GM19438 (cell line): ENCODE measurements around the gene SPTLC1.

Experiments
- ATAC-seq: cut with Tn5 transposase; IDR thresholded peaks from one replicate; pipeline ENCODE4 v1.9.1; 2021; ENCODE audit warnings: low read depth; ENCODE audit not compliant: unreplicated experiment

The SPTLC1 gene

GRCh38 chr9:92100237-92100911, 14.8 kb downstream of the SPTLC1 start:
- ATAC-seq: no peak

GRCh38 chr9:92098638-92099037, 16.6 kb downstream of the SPTLC1 start:
- ATAC-seq: peak; percentile 84

- ATAC-seq: no peak
Measured at GRCh38 chr9:92097997-92098482, 17.2 kb downstream of the SPTLC1 start.

GRCh38 chr9:92095236-92095635, 20.0 kb downstream of the SPTLC1 start:
- no peak for ATAC-seq

- no peak for ATAC-seq
Measured at GRCh38 chr9:92094655-92095054, 20.6 kb downstream of the SPTLC1 start.

- no peak for ATAC-seq
Measured at GRCh38 chr9:92077888-92078287, 37.3 kb downstream of the SPTLC1 start.

GRCh38 chr9:92071634-92072033, 43.6 kb downstream of the SPTLC1 start:
- no peak for ATAC-seq

- no peak for ATAC-seq
Measured at GRCh38 chr9:92066168-92066567, 49.0 kb downstream of the SPTLC1 start.

GRCh38 chr9:92064711-92065110, 50.5 kb downstream of the SPTLC1 start:
- ATAC-seq: no peak

GRCh38 chr9:92061184-92061583, 54.0 kb downstream of the SPTLC1 start:
- no peak for ATAC-seq

GRCh38 chr9:92059661-92060060, 55.6 kb downstream of the SPTLC1 start:
- ATAC-seq: no peak

- ATAC-seq: no peak
Measured at GRCh38 chr9:92058723-92059444, 56.3 kb downstream of the SPTLC1 start.

- ATAC-seq: no peak
Measured at GRCh38 chr9:92058026-92058425, 57.2 kb downstream of the SPTLC1 start.

GRCh38 chr9:92057226-92057625, 58.0 kb downstream of the SPTLC1 start:
- ATAC-seq: no peak

GRCh38 chr9:92055624-92056023, 59.6 kb downstream of the SPTLC1 start:
- ATAC-seq: no peak

- ATAC-seq: no peak
Measured at GRCh38 chr9:92048924-92049625, 66.1 kb downstream of the SPTLC1 start.

GRCh38 chr9:92047500-92047899, 67.7 kb downstream of the SPTLC1 start:
- ATAC-seq: no peak

- no peak for ATAC-seq
Measured at GRCh38 chr9:92046676-92047075, 68.5 kb downstream of the SPTLC1 start.

GRCh38 chr9:92044936-92045335, 70.3 kb downstream of the SPTLC1 start:
- no peak for ATAC-seq

- no peak for ATAC-seq
Measured at GRCh38 chr9:92043002-92043401, 72.2 kb downstream of the SPTLC1 start.

GRCh38 chr9:92042260-92042659, 73.0 kb downstream of the SPTLC1 start:
- no peak for ATAC-seq
